Stimulated activated CD4-positive, alpha-beta T cell treated with anti-CD3 and anti-CD28 coated beads, Interleukin-12 subunit alpha, Interleukin-12 subunit beta, amount 100 ng/mL, for 4 hours (primary cell): ENCODE data around the gene NAP1L4.

Experiments
- DNase-seq: peaks from one replicate; pipeline ENCODE4 v3.0.0-alpha.2; 2020

Gene NAP1L4

GRCh38 chr11:2992234-2992996 lies at the start of gene NAP1L4:
TSS of gene NAP1L4 (minus strand) at chr11:2992329. CDS start at chr11:2979220, 13,109 bp downstream.
- DNase-seq, result peak; percentile 95

- DNase-seq, result no peak
Measured at GRCh38 chr11:3040881-3041280, 48.8 kb upstream of the NAP1L4 start.

- no peak for DNase-seq
Measured at GRCh38 chr11:3037945-3038271, 45.8 kb upstream of the NAP1L4 start.

GRCh38 chr11:3037040-3037944 lies 45.2 kb upstream of the NAP1L4 start:
- peak; percentile 41 for DNase-seq

GRCh38 chr11:3036419-3036818 lies 44.3 kb upstream of the NAP1L4 start:
- no peak for DNase-seq

GRCh38 chr11:3035333-3035732 lies 43.2 kb upstream of the NAP1L4 start:
- no peak for DNase-seq

GRCh38 chr11:3030289-3031070 lies 38.4 kb upstream of the NAP1L4 start:
- no peak for DNase-seq

- DNase-seq, result no peak
Measured at GRCh38 chr11:3028813-3029212, 36.7 kb upstream of the NAP1L4 start.

GRCh38 chr11:3026803-3027202 lies 34.7 kb upstream of the NAP1L4 start:
- DNase-seq, result no peak

GRCh38 chr11:3022982-3023381 lies 30.9 kb upstream of the NAP1L4 start:
- no peak for DNase-seq

GRCh38 chr11:3022300-3022967 lies 30.3 kb upstream of the NAP1L4 start:
- DNase-seq, result no peak

- no peak for DNase-seq
Measured at GRCh38 chr11:3021125-3021524, 29.0 kb upstream of the NAP1L4 start.

GRCh38 chr11:3020011-3020410 lies 27.9 kb upstream of the NAP1L4 start:
- no peak for DNase-seq

- DNase-seq, result no peak
Measured at GRCh38 chr11:3018596-3018995, 26.5 kb upstream of the NAP1L4 start.

- DNase-seq, result no peak
Measured at GRCh38 chr11:3016861-3017260, 24.7 kb upstream of the NAP1L4 start.

GRCh38 chr11:3015796-3016195 lies 23.7 kb upstream of the NAP1L4 start:
- DNase-seq, result no peak

- no peak for DNase-seq
Measured at GRCh38 chr11:3014943-3015342, 22.8 kb upstream of the NAP1L4 start.

GRCh38 chr11:3014057-3014938 lies 22.2 kb upstream of the NAP1L4 start:
- DNase-seq, result peak; percentile 16

- DNase-seq, result no peak
Measured at GRCh38 chr11:3011891-3012885, 20.1 kb upstream of the NAP1L4 start.

- DNase-seq, result no peak
Measured at GRCh38 chr11:3010521-3011275, 18.6 kb upstream of the NAP1L4 start.
